Effector CD4-positive, alpha-beta T cell (primary cell): Measurements from ENCODE around the gene ALPL.

Experiments used
- DNase-seq: peaks from one replicate; pipeline ENCODE4 v3.0.0-alpha.2; 2020

ALPL gene

GRCh38 chr1:21532496-21532895, 23.3 kb downstream of the ALPL start:
- DNase-seq: no peak

- no peak for DNase-seq
Measured at GRCh38 chr1:21532992-21533534, 23.8 kb downstream of the ALPL start.

GRCh38 chr1:21534146-21534545, 24.9 kb downstream of the ALPL start:
- DNase-seq: no peak

- DNase-seq: no peak
Measured at GRCh38 chr1:21534674-21535378, 25.6 kb downstream of the ALPL start.

- no peak for DNase-seq
Measured at GRCh38 chr1:21536218-21536617, 27.0 kb downstream of the ALPL start.

GRCh38 chr1:21537511-21537931, 28.3 kb downstream of the ALPL start:
- DNase-seq: no peak

- no peak for DNase-seq
Measured at GRCh38 chr1:21537932-21538630, 28.9 kb downstream of the ALPL start.

- no peak for DNase-seq
Measured at GRCh38 chr1:21539933-21540332, 30.7 kb downstream of the ALPL start.

- no peak for DNase-seq
Measured at GRCh38 chr1:21541329-21541728, 32.1 kb downstream of the ALPL start.

- DNase-seq: no peak
Measured at GRCh38 chr1:21541835-21542234, 32.6 kb downstream of the ALPL start.

GRCh38 chr1:21543598-21543997, 34.4 kb downstream of the ALPL start:
- no peak for DNase-seq

- no peak for DNase-seq
Measured at GRCh38 chr1:21544095-21544494, 34.9 kb downstream of the ALPL start.

- no peak for DNase-seq
Measured at GRCh38 chr1:21546122-21546825, 37.1 kb downstream of the ALPL start.

GRCh38 chr1:21547876-21548275, 38.7 kb downstream of the ALPL start:
- no peak for DNase-seq

GRCh38 chr1:21550097-21550496, 40.9 kb downstream of the ALPL start:
- DNase-seq: no peak

- DNase-seq: no peak
Measured at GRCh38 chr1:21550866-21551475, 41.7 kb downstream of the ALPL start.

GRCh38 chr1:21552715-21553114, 43.5 kb downstream of the ALPL start:
- DNase-seq: no peak

- DNase-seq: no peak
Measured at GRCh38 chr1:21553116-21553926, 44.1 kb downstream of the ALPL start.

GRCh38 chr1:21559788-21560567, 50.8 kb downstream of the ALPL start:
- DNase-seq: no peak

GRCh38 chr1:21560916-21561638, 51.9 kb downstream of the ALPL start:
- no peak for DNase-seq

- no peak for DNase-seq
Measured at GRCh38 chr1:21562896-21563295, 53.7 kb downstream of the ALPL start.
